GM12801 (cell line): ENCODE data around the gene LEF1.

Experiments used
- CTCF ChIP-seq: IDR thresholded peaks from one replicate; pipeline ENCODE4 v1.5.1; 2011; ENCODE audit warnings: control low read depth; ENCODE audit not compliant: insufficient read length; ENCODE audit errors: extremely low read depth

Gene LEF1

DNA sequence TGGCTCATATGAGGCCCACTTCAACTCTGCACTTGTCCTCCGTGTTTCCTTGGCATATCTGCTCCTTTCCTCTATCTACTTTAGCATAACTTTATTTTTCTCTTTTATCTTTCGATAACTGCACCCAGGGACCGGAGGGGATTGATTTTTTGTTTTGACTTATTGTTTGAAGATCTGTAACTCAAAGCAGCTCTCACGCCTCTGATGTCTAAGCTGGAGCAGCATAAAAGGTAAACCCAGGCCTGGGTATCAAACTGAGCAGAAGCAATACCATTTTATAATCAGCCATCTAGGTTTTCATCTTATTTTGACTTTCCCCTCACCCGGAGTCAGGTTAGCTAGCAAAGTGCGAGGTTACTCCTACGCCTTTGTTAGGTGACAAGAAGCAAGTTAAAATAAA is 28.4 kb downstream of the LEF1 start:
- no peak for TF ChIP-seq CTCF

GRCh38 chr4:108139089-108139488 is 29.6 kb downstream of the LEF1 start:
- no peak for TF ChIP-seq CTCF

DNA sequence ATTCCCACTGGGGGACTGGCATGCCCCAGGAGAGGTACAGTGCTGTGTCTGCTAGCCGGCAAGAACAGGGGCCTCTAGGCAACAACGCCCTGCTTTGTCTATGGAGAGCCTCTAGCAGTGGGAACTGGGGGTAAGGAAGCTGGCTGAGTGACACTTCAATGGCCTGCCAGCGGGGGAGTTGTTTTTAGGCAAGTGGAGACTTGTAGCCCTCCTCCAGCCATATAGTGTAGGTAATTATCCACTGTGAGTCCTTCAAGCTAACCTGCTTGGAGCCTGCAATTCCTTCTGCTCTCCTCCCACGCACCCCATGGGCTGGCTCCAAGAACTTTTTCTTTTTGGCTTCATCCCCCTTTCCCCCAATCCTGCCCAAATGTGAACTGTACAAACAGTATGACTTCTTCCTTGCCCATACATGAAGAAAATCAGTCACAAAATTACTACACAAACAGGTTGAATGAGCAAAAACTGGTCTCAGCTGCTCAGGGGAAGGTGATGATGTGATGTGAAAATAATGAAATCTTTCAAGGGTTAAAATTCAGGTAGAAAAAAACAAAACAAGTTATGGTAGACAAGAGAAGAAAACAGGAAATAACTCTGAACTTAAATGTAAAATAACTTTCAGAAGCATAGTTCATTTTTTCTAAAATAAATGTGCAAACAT is 33.1 kb downstream of the LEF1 start:
- TF ChIP-seq CTCF, result no peak

- no peak for TF ChIP-seq CTCF
Measured at GRCh38 chr4:108130955-108131354, 37.8 kb downstream of the LEF1 start.

DNA sequence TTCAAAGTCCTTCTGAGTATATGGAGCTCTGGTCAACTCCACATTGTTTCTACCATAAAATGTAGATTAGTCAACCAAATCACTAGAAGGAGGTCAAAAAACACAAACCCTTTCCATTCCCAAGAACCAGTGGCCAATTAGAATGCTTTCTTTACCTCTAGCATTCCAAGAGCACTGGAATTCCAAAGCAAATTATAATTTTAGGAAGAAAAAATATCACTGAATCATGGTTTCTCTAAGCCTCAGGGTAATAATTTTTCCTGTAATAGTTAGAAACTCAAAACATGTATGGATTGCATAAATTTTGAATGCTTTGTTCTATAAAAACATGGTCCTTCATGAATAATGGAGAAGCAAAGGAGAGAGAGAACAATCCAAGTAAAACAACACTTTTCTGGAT is 39.5 kb downstream of the LEF1 start:
- no peak for TF ChIP-seq CTCF

- no peak for TF ChIP-seq CTCF
Measured at GRCh38 chr4:108126806-108127205, 41.9 kb downstream of the LEF1 start.

GRCh38 chr4:108120789-108121188 is 47.9 kb downstream of the LEF1 start:
- TF ChIP-seq CTCF, result no peak
